ENCODE results near the gene PCID2. TPM values are rescaled to one million over a fixed set of nuclear protein-coding genes. Genes with fewer than 3 reads are reported as not detected.

PCID2 gene
- total RNA-seq, 2 donors from 2014 or later, result 56.5 to 135 TPM

GRCh38 chr13:113147206-113147605 lies 61.3 kb downstream of the PCID2 start:
- Mint-ChIP-seq H3K36me3 (ENCODE audit: low read depth) (peaks cover 10% of the 10 kb centered on the region), H3K4me1 (peaks cover 9% of the 10 kb centered on the region), H3K9me3 (no peaks in the 10 kb centered on the region), H3K27ac (peak overlapping the region; percentile 94), H3K27me3 (peaks cover under 1% of the 10 kb centered on the region), H3K4me3 (peak overlapping the region; percentile 70)
- no peak for ATAC-seq (replicated peaks)

- no peaks in the 10 kb centered on the region for H3K27me3 Mint-ChIP-seq
- no peak for ATAC-seq (replicated peaks)
Observed at GRCh38 chr13:113146750-113147149, 61.7 kb downstream of the PCID2 start.

GRCh38 chr13:113145911-113146598 lies 62.4 kb downstream of the PCID2 start:
- peak overlapping the region; percentile 94 for H3K27ac Mint-ChIP-seq
- peak; percentile 83 for ATAC-seq (replicated peaks)
- peak overlapping the region; percentile 70 for H3K4me3 Mint-ChIP-seq
- H3K9me3 Mint-ChIP-seq, result no peaks in the 10 kb centered on the region
- peaks cover 9% of the 10 kb centered on the region for H3K36me3 Mint-ChIP-seq (ENCODE audit: low read depth)
- peaks cover 7% of the 10 kb centered on the region for H3K4me1 Mint-ChIP-seq
- no peaks in the 10 kb centered on the region for H3K27me3 Mint-ChIP-seq

More at GRCh38 chr13:113146750-113147149, 61.7 kb downstream of the PCID2 start:
- Mint-ChIP-seq H3K36me3 (ENCODE audit: low read depth) (peaks cover 9% of the 10 kb centered on the region), H3K4me1 (peaks cover 7% of the 10 kb centered on the region), H3K27ac (peak overlapping the region; percentile 94), H3K4me3 (peak overlapping the region; percentile 70), H3K9me3 (no peaks in the 10 kb centered on the region)

- H3K9me3 Mint-ChIP-seq, result no peaks in the 10 kb centered on the region
- peak; percentile 92 for ATAC-seq (replicated peaks)
- peak overlapping the region; percentile 94 for H3K27ac Mint-ChIP-seq
Observed at GRCh38 chr13:113145496-113145895, 63.0 kb downstream of the PCID2 start.

GRCh38 chr13:113144255-113144629 lies 64.2 kb downstream of the PCID2 start:
- peaks cover 9% of the 10 kb centered on the region for H3K36me3 Mint-ChIP-seq (ENCODE audit: low read depth)
- no peak overlapping the region for H3K27ac Mint-ChIP-seq
- H3K9me3 Mint-ChIP-seq, result no peaks in the 10 kb centered on the region

More at GRCh38 chr13:113145496-113145895, 63.0 kb downstream of the PCID2 start:
- H3K4me3 Mint-ChIP-seq, result peak overlapping the region; percentile 70
- peaks cover 9% of the 10 kb centered on the region for H3K36me3 Mint-ChIP-seq (ENCODE audit: low read depth)
- no peaks in the 10 kb centered on the region for H3K27me3 Mint-ChIP-seq
- peaks cover 7% of the 10 kb centered on the region for H3K4me1 Mint-ChIP-seq

GRCh38 chr13:113143466-113144254 lies 64.8 kb downstream of the PCID2 start:
- Mint-ChIP-seq H3K4me3 (no peak overlapping the region), H3K4me1 (peaks cover 7% of the 10 kb centered on the region), H3K36me3 (ENCODE audit: low read depth) (peaks cover 9% of the 10 kb centered on the region), H3K27ac (no peak overlapping the region), H3K27me3 (no peaks in the 10 kb centered on the region), H3K9me3 (no peaks in the 10 kb centered on the region)
- no peak for ATAC-seq (replicated peaks)

More at GRCh38 chr13:113144255-113144629, 64.2 kb downstream of the PCID2 start:
- no peak for ATAC-seq (replicated peaks)
- Mint-ChIP-seq H3K4me1 (peaks cover 7% of the 10 kb centered on the region), H3K4me3 (no peak overlapping the region), H3K27me3 (no peaks in the 10 kb centered on the region)

- Mint-ChIP-seq H3K27me3 (no peaks in the 10 kb centered on the region), H3K36me3 (ENCODE audit: low read depth) (peaks cover 9% of the 10 kb centered on the region), H3K4me1 (peaks cover 7% of the 10 kb centered on the region), H3K27ac (no peak overlapping the region), H3K9me3 (no peaks in the 10 kb centered on the region), H3K4me3 (no peak overlapping the region)
- ATAC-seq (replicated peaks), result no peak
Observed at GRCh38 chr13:113142876-113143275, 65.6 kb downstream of the PCID2 start.

- no peak overlapping the region for H3K27ac Mint-ChIP-seq
- no peak overlapping the region for H3K4me3 Mint-ChIP-seq
- no peak for ATAC-seq (replicated peaks)
- no peaks in the 10 kb centered on the region for H3K9me3 Mint-ChIP-seq
- H3K4me1 Mint-ChIP-seq, result peaks cover 7% of the 10 kb centered on the region
- H3K36me3 Mint-ChIP-seq (ENCODE audit: low read depth), result peaks cover 9% of the 10 kb centered on the region
- H3K27me3 Mint-ChIP-seq, result no peaks in the 10 kb centered on the region
Observed at GRCh38 chr13:113141601-113141970, 66.9 kb downstream of the PCID2 start.

- no peak for ATAC-seq (replicated peaks)
- Mint-ChIP-seq H3K4me3 (no peak overlapping the region), H3K4me1 (peaks cover 5% of the 10 kb centered on the region), H3K36me3 (ENCODE audit: low read depth) (peaks cover 8% of the 10 kb centered on the region), H3K9me3 (no peaks in the 10 kb centered on the region), H3K27ac (no peak overlapping the region), H3K27me3 (no peaks in the 10 kb centered on the region)
Observed at GRCh38 chr13:113140677-113141600, 67.5 kb downstream of the PCID2 start.

- Mint-ChIP-seq H3K27ac (no peak overlapping the region), H3K4me1 (no peaks in the 10 kb centered on the region), H3K36me3 (ENCODE audit: low read depth) (no peaks in the 10 kb centered on the region), H3K4me3 (no peak overlapping the region), H3K9me3 (no peaks in the 10 kb centered on the region), H3K27me3 (no peaks in the 10 kb centered on the region)
- no peak for ATAC-seq (replicated peaks)
Observed at GRCh38 chr13:113139577-113139976, 68.9 kb downstream of the PCID2 start.

GRCh38 chr13:113138792-113139551 lies 69.5 kb downstream of the PCID2 start:
- Mint-ChIP-seq H3K4me3 (no peak overlapping the region), H3K9me3 (no peaks in the 10 kb centered on the region), H3K36me3 (ENCODE audit: low read depth) (no peaks in the 10 kb centered on the region), H3K4me1 (no peaks in the 10 kb centered on the region), H3K27me3 (no peaks in the 10 kb centered on the region), H3K27ac (peak overlapping the region; percentile 48)
- no peak for ATAC-seq (replicated peaks)

GRCh38 chr13:113137691-113138298 lies 70.7 kb downstream of the PCID2 start:
- no peaks in the 10 kb centered on the region for H3K4me1 Mint-ChIP-seq
- ATAC-seq (replicated peaks), result no peak

GRCh38 chr13:113135281-113135760 lies 73.1 kb downstream of the PCID2 start:
- Mint-ChIP-seq H3K4me3 (no peak overlapping the region), H3K4me1 (no peaks in the 10 kb centered on the region), H3K27ac (no peak overlapping the region), H3K27me3 (peaks cover 3% of the 10 kb centered on the region), H3K36me3 (ENCODE audit: low read depth) (no peaks in the 10 kb centered on the region), H3K9me3 (no peaks in the 10 kb centered on the region)
- no peak for ATAC-seq (replicated peaks)

More at GRCh38 chr13:113137691-113138298, 70.7 kb downstream of the PCID2 start:
- Mint-ChIP-seq H3K9me3 (no peaks in the 10 kb centered on the region), H3K27me3 (no peaks in the 10 kb centered on the region), H3K36me3 (ENCODE audit: low read depth) (no peaks in the 10 kb centered on the region), H3K4me3 (no peak overlapping the region), H3K27ac (no peak overlapping the region)
